DMS153 (cell line): Measurements from ENCODE around the gene TMEM139.
A peak's percentile ranks its signal among the peaks of the same experiment; 100 is the strongest.
"Not testable (repeated sequence)": the region's sequence is repeated elsewhere in the genome, so short reads cannot be mapped to it uniquely, and the experiment has no call there.

Experiments
- DNase-seq: peaks from one replicate; lab custom pipeline; 2025; lab: John Stamatoyannopoulos, UW

The TMEM139 gene

DNA sequence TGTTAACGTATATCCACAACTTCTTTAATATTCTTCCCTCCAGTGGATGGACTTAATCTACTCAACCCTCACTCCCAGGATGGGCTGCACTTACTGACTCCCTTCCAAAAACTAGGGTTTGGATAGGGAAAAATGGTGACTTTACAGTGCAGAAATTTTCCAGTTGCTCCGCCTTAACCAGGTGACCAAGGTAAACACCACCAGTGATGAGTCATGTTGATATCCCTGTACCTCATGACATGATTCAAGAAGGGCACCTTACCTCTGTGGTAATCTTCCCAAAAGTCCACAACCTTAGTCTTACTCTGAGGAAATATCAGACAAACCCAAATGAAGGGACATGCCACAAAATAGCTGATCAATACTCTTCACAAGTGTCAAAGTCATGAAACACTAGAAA lies 25.0 kb upstream of the TMEM139 start:
- no peak for DNase-seq

DNA sequence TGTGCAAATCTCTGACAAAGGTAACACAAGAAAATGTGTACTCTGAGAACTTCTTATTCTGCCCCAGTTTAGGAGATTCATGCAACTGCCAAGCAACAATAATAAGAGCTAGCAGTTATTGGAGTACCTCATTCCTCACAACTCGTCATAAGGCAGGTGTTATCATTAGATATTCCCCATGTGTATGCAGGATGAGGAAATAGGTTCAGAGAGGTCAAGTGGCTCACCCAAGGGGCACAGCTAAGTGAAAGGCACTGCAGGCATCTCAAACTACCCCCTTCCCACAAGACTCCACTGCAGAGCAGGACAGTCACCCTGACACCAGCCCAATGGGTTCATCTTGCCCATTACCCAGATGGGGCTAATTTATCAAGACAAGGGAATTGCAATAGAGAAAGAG lies 22.9 kb upstream of the TMEM139 start:
- DNase-seq = no peak

DNA sequence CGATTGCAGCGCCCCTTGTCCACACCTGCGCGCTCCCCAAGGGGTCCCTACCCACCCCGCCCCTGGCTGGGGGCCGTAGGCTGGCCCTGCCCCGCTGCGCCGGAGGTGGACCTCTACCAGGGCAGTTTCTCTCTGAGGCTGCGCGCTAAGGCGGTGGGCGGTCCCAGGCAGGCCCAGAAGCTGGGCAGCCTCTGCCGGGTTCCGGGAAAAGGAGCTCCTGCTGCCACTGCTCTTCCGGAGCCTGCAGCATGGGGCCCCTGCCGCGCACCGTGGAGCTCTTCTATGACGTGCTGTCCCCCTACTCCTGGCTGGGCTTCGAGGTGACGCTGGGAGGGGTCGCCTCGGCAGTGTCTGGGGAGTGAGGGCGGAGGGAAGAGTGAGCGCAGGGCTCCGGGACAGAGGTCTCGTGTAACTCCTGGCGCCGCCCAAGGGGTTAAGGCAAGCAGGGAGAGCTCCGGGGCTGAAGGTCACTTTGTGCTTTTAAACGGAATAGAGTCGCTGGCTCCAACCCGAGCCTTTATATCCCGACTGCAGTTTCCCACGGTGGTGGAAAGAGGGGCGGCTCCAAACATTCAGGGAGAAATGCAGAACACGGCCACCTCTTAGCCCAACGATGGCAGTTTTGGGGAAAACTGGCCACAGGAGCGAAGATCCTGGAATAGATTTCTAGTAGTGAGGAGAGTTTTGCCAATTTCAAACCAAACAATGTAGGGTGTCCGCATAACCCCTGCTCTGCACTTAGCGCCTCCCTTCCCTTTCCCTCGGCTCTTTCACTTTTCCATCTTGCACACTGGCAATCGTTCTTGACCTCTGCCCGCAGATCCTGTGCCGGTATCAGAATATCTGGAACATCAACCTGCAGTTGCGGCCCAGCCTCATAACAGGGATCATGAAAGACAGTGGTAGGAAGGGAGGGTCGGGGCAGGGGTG lies 21.2 kb upstream of the TMEM139 start, which contains the start of gene GSTK1:
TSS of gene GSTK1 (plus strand) at position 176 of the 930 bp plus-strand sequence. CDS start at position 249, 73 bp downstream.
- peak; percentile 26 for DNase-seq

DNA sequence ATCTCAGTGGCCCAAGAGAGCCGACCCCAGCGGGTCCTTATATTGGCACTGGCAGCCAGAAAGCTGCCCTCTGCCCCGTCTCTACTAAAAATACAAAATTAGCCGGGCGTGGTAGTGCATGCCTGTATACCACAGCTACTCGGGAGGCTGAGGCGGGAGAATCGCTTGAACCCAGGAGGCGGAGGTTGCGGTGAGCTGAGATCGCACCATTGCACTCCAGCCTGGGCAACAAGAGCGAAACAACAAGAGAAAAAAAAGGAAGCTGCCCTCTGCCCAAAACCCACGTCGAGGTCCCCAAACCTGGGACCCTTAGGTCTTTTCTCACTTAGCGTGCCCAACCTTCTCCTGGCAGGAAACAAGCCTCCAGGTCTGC lies 20.6 kb upstream of the TMEM139 start:
- DNase-seq = not testable (repeated sequence)

DNA sequence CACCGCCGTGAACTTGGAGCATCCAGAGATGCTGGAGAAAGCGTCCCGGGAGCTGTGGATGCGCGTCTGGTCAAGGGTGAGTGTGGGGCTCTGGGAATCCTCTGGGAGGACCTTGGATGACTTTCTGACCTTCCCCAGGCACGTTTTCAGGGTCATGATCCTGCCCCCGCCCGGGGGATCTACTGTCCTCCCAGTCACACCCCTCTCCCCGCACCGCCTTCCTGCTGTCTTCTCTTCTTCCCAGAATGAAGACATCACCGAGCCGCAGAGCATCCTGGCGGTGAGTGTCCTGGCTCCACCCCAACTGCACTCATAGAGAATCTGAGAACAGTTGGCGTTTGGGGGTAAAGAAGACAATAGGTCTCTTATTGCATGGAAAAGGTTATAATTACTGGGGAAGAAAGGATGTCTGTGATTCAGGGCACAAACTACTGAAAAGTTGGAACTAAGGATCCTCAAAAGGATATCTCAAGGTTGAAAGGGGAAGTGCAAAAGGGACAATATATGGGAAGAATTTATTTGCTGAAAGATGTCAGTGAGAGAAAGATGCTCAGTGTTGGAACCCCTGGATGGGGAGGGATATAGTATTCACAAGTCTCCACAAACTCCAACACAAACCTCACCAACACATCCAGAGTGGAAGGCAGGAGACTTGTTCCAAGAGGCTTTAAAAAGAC lies 19.6 kb upstream of the TMEM139 start:
- no peak for DNase-seq

DNA sequence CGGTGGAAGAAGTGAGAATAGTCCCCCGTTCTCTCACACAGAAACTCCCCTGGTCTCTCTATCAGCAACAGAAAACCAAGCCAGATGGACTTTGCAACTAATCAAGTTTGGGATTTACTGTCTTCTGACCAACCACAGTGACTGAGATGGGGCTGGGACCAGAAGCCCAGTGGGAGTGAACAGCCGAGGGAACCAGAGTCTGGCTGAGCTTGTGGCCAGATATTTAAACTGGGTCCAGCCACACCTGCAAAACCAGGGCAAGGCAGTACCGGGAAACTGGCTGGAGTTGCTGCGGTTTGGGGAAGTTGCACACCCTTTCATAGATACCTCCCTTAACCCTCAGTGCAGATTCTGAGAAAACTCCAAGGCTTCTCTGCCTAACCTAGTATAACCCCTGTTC lies 15.5 kb upstream of the TMEM139 start:
- DNase-seq = no peak

DNA sequence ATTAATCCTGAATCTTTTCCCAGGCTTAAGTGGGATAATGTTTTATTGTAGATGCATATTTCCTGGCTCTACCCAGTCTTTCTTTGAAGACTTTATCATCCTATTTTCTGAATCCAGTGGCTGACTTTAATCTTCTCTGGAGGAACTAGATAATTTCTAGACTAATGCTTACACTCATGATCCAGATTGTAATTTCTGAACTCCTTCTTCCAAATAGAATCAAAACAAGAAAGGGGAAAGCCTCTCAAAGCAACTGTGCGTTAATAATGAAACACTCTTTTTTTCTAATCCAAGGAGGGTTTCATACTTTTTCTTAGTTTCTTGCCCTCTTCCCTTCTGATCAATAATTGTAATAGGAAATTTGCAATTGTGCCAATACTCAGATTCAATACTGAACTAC lies 13.5 kb upstream of the TMEM139 start:
- DNase-seq = no peak

DNA sequence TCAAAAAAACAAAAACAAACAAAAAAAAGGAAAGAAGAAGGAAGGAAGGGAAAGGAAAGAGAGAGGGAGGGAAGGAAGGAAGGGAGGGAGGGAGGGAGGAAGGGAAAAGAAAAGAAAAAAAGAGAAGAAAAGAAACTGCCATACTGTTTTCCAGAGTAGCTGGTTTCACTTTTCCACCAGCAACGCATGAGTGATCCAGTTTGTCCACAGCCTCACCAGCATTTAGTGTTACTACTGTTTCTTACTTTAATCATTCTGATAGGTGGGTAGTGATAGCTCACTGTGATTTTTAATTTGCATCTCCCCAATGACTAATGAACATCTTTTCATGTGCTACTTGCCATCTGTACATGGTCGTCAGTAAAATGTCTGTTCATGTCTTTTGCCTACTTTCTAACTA lies 11.9 kb upstream of the TMEM139 start:
- DNase-seq = no peak

DNA sequence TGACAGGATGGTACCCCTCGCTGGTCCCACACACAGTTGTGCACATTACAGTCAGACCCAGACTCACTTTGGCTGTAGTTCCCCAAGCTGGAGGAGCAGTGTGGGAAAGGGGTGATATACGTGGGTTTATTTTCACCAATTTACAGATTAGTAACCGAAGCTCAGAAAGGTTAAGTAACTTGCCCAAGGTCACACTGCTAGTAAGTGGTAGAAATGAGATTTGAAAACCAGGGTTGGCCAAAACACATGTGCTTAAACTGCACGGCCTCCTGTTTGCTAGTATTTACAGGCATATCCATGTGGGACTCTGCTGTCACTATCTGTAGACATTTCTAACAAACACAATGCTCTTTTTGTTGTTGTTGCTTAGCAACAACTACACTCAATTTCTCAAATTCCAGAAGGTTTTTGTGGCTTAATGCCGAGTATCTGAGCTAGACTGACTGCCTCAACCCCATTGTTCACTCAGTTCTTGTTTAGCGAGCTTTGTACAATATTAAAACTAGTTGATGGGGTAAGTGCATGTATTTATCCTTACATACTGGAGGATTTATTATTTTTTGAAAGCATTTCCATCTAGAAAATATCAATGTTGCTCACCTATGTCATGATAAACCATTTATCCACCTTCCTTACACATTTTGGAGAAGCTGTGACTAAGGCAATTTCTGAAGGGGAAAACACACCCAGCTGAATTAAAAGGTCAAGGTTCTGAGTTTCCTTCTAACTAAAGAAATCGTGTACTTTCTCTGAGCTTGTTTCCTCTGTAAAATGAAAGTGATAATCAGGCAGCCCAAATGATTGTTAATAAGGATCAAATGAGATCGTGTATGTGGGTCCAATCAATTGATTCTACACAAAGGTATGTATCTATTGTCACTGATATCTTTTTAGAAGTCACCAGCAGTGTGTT lies 5.3 kb upstream of the TMEM139 start:
- no peak for DNase-seq

DNA sequence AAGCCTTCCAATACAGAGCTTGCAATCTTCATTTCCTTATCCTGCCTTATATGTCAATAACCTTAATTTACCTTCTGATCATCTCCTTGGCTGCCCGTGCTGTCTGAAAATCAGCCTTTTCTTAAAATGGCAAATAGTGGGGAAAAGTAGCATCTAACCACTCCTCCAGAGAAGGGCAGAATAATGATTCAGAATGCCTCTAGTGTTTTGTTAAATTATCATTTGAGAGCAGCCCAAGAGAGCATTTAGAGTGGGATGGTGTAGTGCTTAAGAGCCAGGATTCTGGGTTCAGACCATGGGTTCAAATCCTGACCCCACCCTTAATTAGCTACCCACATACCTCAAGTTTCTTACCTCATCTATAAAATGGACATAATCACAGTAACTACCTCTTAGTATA lies 4.6 kb upstream of the TMEM139 start:
- DNase-seq = no peak

DNA sequence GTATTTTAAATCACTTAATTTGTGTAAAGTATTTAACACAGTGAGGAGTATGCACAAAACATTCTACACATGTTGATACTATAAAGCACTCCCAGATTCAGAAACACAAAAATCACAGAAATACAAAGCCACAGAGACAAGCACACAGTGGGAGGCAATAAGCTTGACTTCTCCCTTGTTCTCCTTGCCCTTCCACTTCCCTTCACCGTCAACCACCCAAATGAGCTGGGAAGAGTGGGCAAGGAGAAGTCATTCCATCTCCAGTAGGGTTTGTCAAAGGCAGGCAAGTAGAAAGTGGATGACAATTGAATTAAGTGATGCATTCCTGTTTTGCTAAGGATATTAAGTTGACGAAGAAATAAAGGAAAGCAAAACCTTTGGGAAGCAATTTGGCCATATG lies 4.2 kb upstream of the TMEM139 start:
- no peak for DNase-seq

DNA sequence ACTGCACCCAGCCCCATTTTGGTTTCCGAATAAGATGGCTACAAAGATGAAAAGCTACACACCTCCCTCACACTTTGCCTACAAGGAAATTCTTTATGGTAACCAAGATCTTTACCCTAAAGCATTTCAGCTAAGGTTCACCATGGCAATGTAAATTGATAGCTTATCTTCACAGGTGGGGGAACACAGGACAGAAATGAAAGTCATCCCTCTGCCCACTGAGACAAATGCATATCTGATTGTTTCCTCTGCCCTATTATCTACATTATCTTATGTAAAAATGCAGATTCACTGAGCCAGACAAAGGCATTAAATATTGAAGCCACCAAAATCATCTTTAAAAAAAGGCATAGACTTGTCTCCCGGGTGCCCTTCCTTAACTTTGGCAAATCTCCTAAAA lies 3.2 kb upstream of the TMEM139 start:
- no peak for DNase-seq

DNA sequence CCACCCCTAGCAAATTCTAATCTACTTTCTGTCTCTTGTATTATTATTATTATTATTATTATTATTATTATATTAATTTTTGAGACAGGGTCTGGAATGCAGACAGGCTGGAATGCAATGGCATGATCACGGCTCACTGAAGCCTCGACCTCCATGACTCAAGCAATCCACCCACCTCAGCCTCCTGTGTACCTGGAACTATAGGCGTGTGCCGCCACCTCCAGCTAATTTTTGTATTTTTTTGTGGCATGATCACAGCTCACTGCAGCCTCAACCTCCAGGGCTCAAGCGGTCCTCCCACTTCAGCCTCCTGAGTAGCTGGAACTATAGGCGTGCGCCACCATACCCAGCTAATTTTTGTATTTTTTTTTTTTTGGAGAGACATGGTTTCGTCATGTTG lies 2.6 kb upstream of the TMEM139 start:
- no peak for DNase-seq

DNA sequence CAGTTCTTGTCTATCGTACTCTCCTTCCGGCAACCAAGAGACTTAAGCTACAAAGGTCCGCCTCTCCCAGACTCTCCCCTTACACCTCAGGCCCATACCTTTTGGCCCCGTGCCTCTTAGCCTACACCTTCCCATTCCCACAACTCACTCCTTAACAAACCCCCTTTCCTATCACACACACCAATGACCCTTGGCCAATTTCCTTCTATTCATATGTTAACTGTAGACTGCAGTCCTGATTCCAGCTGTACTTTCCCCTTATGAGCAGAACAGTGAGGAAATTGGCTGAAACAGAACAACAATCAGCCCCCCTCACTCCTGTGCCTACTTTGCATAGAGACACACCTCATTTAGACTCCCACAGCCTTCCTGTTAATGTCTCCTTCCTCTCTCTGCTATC lies 1.4 kb upstream of the TMEM139 start:
- no peak for DNase-seq

DNA sequence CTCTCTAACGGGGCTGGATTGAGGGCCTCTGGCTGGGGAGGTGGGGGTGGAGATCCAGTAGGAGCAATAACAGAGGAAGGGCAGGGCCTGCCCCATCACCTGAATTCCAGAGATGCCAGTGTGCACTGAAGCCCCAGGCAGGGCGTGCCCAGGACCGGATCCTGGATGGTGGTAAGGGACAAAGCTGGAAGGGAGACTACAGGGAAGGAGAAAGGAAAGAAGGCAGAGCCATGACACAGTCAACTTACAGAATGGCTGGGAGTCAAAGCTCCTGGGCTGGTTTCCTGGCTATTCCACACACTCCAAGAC lies 666 bp downstream of the TMEM139 start:
- no peak for DNase-seq

DNA sequence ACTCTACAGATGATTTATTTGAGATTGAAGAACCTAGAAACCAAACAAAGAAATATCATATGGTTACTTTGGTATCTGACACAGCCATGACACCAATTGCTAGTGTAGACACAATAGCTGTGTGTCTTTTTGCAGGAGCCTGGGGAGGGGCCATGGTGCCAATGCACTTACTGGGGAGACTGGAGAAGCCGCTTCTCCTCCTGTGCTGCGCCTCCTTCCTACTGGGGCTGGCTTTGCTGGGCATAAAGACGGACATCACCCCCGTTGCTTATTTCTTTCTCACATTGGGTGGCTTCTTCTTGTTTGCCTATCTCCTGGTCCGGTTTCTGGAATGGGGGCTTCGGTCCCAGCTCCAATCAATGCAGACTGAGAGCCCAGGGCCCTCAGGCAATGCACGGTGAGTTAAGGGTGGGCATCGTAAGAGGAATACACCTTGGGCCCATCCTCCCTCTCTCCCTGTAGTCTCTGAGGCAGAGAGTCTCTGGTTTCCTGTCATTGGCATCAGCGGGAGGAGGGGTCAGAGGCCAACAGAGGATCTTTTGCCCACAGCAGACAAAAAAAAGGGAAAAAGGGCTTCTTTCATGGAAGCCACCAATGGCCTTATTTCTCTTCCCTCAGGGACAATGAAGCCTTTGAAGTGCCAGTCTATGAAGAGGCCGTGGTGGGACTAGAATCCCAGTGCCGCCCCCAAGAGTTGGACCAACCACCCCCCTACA lies 1.2 kb downstream of the TMEM139 start:
- no peak for DNase-seq

DNA sequence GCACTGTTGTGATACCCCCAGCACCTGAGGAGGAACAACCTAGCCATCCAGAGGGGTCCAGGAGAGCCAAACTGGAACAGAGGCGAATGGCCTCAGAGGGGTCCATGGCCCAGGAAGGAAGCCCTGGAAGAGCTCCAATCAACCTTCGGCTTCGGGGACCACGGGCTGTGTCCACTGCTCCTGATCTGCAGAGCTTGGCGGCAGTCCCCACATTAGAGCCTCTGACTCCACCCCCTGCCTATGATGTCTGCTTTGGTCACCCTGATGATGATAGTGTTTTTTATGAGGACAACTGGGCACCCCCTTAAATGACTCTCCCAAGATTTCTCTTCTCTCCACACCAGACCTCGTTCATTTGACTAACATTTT lies 1.7 kb downstream of the TMEM139 start:
- DNase-seq = no peak

DNA sequence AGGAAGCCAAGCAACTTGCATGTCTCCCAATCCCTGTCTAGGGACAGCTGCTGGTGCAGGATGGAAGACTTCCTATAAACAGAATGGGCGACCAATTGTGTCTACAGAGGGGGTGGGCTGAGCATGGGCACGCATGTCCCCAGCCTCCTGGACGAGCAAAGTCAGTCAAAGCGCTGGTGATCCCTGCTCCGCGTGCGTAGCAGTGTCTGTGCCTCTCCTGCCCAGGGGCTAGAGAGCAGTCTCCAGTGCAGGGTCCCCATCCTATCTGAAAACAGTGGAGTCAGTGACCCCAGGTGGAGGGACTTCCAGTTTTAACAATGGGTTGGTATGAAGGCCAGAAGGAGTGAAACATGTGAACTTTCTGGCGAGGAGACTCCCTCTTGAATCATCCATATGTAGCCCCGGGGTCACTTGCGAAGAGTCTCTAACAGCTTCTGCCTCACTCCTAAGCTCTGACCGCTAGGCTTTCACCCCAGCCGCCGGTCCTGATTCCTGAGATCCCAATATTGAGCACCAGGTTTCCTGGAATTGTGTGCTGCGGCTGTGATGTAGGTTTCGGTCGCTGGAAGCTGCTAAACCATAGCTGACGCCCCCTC lies 2.7 kb downstream of the TMEM139 start:
- DNase-seq = no peak

DNA sequence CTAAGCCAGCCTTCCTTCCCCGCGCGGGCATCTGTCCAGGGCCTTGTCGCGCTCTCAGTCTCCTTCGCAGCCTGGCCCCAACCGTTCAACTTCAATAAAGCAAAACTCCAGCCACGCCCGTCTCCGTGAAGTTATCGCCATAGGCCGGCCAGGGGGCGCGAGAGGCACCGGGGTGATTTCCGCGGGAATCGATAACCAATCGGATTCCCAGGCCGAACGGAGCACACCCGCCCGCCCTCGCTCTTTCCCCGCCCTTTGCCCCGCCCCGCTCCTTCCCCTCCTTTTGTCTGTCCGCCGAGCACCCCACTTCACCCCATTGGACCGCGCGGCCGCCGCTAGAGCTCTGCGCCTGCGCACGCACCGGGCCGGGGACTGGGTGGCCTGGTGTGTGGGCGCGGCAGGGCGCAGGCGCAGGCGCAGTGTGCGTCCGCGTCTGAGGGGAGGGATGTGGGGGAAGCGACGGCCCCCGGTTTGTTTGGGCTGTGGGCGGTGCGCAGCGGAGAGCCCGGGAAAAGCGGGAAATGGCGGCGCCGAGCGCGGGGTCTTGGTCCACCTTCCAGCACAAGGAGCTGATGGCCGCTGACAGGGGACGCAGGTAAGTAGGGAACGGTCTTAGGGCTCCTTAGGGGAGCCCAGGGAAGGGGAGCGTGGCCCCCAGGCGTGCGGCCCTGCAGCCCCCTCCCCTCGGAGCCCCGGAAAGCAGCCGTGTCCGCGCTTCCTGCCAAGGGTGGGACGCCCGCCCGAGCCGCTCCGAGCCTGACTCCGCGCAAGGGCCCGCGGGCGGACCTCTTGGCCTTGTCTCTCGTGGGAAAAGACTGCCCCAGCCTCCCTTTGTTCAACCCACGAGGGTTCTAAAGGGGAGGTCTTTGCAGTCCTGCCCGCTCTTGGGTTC lies 3.4 kb downstream of the TMEM139 start, which contains the start of gene CASP2:
TSS of gene CASP2 (plus strand) at position 417 of the 892 bp plus-strand sequence. CDS start at position 522, 105 bp downstream.
- peak; percentile 98 for DNase-seq

DNA sequence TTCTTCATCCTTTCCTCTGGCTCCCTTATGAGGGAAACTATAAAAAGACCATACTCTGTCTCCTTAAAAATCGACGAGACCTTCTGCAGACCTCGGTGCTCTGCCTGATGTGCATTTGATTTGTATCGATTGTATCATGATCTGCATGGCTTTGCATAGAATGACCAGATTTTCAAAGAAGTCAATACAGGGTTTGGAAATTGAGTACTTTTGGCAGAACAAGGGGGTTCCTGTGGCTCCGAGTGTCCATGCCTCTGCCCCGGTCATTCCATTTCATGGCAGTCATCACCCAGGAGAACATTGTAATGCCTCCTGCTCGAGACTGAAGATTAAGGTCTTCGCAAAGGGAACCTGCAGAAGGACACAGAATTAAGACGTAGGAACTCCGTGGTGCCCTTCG lies 4.1 kb downstream of the TMEM139 start:
- DNase-seq = no peak
